HEK293 (cell line): ENCODE data around the gene NRTN.
"Not testable (repeated sequence)": the region's sequence is repeated elsewhere in the genome, so short reads cannot be mapped to it uniquely, and the experiment has no call there.

Experiments used
- TF ChIP-seq, protein P1 (sequence below): fragments of 450-650 bp; formaldehyde crosslinking; IDR thresholded peaks from 2 replicates; pipeline ENCODE4 v1.5.1; 2017; ENCODE audit warnings: missing biosample characterization, mild to moderate bottlenecking, missing genetic modification characterization, moderate library complexity
- TF ChIP-seq, protein P2 (sequence below): fragments of 450-650 bp; formaldehyde crosslinking; IDR thresholded peaks from 2 replicates; pipeline ENCODE4 v1.5.1; 2016; ENCODE audit warnings: missing biosample characterization, missing genetic modification characterization

DNA sequence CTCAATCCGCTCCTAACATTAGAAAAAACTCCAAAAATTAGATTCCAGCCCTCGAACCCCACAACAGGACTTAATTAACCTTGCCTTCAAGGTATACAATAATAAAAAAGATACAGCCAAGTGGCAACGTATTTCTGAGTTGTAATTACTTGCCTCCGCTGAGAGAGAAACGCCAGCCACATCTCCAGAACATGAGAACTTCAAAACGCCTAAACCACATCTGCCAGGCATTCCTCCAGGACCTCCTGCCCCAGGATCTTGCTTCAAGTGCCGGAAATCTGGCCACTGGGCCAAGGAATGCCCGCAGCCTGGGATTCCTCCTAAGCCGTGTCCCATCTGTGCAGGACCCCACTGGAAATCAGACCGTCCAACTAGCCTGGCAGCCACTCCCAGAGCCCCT, 49.3 kb downstream of the NRTN start:
- TF ChIP-seq, protein P1, sequence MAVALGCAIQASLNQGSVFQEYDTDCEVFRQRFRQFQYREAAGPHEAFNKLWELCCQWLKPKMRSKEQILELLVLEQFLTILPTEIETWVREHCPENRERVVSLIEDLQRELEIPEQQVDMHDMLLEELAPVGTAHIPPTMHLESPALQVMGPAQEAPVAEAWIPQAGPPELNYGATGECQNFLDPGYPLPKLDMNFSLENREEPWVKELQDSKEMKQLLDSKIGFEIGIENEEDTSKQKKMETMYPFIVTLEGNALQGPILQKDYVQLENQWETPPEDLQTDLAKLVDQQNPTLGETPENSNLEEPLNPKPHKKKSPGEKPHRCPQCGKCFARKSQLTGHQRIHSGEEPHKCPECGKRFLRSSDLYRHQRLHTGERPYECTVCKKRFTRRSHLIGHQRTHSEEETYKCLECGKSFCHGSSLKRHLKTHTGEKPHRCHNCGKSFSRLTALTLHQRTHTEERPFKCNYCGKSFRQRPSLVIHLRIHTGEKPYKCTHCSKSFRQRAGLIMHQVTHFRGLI (tag by site-specific recombination): not testable (repeated sequence)
- TF ChIP-seq, protein P2, sequence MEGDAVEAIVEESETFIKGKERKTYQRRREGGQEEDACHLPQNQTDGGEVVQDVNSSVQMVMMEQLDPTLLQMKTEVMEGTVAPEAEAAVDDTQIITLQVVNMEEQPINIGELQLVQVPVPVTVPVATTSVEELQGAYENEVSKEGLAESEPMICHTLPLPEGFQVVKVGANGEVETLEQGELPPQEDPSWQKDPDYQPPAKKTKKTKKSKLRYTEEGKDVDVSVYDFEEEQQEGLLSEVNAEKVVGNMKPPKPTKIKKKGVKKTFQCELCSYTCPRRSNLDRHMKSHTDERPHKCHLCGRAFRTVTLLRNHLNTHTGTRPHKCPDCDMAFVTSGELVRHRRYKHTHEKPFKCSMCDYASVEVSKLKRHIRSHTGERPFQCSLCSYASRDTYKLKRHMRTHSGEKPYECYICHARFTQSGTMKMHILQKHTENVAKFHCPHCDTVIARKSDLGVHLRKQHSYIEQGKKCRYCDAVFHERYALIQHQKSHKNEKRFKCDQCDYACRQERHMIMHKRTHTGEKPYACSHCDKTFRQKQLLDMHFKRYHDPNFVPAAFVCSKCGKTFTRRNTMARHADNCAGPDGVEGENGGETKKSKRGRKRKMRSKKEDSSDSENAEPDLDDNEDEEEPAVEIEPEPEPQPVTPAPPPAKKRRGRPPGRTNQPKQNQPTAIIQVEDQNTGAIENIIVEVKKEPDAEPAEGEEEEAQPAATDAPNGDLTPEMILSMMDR: not testable (repeated sequence)
